Esophagus muscularis mucosa (tissue), 3 donors: ENCODE results near the gene RGPD6.
"Not testable (repeated sequence)": the region's sequence is repeated elsewhere in the genome, so short reads cannot be mapped to it uniquely, and the experiment has no call there.

ENCODE experiments used
- CTCF ChIP-seq, 3 experiments: fragments of 200-600 bp in 2 of 3; fragments of 450-650 bp in 1 of 3; sonication (generic) in 2 of 3; IDR thresholded peaks; one replicate each; pipeline ENCODE4 v1.5.1; 2017 to 2019; ENCODE audit warnings: antibody characterized with exemption in 3 of 3, mild to moderate bottlenecking in 2 of 3, moderate library complexity in 1 of 3
- EP300 ChIP-seq: sonication (generic); formaldehyde crosslinking; IDR thresholded peaks from one replicate; pipeline ENCODE4 v1.6.1; 2017; ENCODE audit warnings: antibody characterized with exemption

DNA sequence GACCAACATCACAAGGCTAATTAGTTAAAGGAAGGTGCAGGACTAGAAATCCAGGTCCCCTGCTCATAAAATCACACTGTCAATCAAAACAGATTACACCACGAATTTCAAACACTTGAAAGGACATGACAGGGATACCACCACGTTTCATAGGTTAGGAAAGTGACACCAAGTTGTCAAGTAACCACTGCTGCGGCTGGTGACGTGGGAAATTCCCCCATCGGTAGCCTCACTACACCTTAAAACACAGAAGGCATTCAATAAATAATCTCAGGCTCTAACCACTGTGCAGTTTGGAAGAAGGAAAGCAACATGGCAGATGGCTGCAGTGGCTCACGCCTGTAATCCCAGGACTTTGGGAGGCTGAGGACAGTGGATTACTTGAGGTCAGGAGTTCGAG lies 108.1 kb downstream of the RGPD6 start:
- not testable (repeated sequence) for TF ChIP-seq CTCF (IDR thresholded peaks at IDR 0.05); EP300
